GM18873 (cell line): Measurements from ENCODE around the gene PDZRN4.
"Not testable (repeated sequence)": the region's sequence is repeated elsewhere in the genome, so short reads cannot be mapped to it uniquely, and the experiment has no call there.

Experiments
- ATAC-seq: cut with Tn5 transposase; IDR thresholded peaks from one replicate; pipeline ENCODE4 v1.9.1; 2021; ENCODE audit warnings: mild to moderate bottlenecking, moderate library complexity, moderate number of reproducible peaks; ENCODE audit not compliant: unreplicated experiment, low FRiP score

Gene PDZRN4

DNA sequence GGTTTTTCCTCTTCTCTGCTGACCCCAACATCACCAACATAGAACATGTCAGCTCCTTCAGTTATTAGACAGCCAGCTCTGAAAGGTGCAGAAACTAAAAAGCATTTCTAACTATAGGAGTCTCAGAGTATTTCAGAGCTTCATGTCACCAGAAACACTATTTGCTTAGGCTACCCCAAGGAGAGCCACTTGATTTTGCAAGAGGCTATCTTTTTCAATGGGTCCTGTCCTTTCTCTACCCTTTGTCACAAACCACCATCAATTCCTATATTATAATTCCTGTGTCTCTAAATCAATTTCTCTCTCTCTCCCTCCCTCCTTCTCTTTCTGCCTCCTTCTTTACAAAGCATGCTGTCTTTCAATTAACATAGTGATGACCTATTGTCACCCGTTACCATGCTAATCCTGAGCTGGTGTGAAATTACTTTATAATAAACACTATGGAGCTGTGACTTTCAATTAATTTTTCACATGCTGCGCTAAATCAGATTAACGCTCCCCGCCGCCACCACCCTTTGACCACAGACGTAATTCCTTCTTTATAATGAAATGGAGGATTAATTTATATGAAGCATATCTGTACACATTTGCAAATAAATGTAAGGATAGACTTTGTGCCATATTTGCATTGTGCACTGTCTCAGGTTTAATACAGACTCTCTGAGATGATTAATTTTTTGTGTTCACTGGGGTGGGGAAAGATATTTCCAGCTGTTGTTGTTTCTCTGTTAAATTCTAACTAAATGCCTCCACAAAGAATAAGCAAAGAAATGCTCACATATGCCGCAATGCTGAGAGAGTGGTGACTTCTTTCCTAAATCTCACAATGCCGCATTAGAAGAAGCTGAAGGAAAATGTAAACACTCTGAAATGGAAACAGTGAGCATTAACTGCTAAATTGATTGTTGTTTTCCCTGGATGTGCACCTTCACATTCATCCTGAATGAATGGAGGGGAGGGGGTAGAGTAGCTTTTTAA, 418.6 kb downstream of the PDZRN4 start:
- ATAC-seq, result no peak

DNA sequence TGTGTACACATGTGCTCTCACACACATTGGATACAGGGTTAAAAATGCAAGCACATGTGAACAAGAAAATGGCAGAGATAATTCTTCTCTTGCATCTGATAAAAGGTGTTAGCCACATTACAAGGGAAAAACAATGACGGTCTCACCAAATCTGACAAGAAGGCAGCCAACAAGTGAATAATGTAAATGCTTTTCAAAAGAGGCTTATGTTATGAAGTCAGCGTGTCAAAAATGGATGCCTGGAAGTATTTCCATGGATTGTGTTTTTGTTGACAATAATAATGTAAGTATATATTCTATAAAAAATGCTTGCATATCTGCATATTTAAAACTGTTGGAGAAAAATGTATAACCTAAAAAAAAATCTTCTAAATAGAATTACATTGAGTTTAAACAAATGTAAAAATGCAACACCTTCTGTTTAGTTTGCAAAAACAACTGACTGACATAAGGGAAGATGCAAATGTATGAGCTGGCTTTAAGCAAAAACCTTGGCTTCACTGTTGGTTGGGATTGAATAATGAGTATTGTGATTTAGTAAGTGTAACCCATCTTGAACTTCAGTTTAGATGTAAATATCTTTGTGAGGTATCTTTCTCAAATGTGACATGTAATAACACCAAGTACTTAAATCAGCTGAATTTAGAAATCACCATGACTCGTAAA, 424.9 kb downstream of the PDZRN4 start:
- ATAC-seq, result no peak

DNA sequence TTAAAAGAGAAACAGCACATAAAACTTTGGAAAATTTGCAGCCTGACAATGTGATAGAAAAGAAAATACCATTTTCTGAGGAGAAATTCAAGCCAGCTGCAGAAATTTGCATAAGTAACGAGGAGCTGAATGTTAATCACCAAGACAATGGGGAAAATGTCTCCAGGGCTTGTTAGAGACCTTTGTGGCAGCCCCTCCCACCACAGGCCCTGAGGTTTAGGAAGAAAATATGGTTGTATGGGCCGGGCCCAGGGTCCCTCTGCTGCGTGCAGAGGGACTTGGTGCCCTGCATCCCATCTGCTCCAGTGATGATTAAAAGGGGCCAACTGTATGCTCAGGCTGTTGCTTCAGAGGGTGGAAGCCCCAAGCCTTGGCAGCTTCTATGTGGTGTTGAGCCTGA, 427.1 kb downstream of the PDZRN4 start:
- not testable (repeated sequence) for ATAC-seq

DNA sequence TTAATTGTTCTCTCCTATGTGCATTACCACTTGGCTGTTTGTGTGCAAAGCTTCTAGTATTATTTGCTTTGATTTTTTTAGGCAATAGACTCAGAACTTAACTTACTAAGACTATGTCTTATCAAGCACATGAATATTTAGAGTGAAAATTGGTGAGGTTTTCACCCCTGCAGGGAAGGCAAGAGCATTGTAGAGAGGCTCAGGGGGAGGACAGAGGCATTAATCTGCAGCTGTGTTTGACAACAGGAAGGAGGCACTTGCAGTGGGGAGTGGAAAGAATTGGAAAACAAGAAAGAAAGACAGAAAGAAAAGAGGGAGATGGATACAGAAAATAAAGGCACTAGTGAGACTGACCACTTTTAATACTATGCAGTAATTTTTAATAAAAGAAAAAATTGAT, 431.6 kb downstream of the PDZRN4 start:
- no peak for ATAC-seq

DNA sequence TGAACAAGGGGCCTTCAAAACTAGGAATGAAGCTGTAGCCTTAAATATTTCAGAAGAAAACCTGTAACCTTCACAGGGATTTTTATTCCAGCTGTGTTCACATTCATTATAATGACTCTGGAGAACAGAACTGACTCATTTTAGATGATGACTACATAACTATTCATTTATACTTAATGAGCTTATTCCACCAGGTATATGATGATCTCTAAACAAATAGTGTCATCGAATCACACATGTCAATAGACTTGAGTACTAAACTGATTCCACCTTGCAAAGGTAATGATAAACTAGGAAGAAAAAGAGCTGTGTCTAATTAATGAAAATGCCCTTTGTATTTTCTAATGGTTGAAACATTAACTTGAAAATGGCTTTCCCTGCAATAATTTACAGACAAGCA, 433.2 kb downstream of the PDZRN4 start:
- no peak for ATAC-seq
